HepG2 (cell line): ENCODE measurements around the gene BAIAP3. TPM values are rescaled to one million over a fixed set of nuclear protein-coding genes. Genes with fewer than 3 reads are reported as not detected.
A peak's percentile ranks its signal among the peaks of the same experiment; 100 is the strongest.

Source experiments
- ATAC-seq: fragments of 200-7000 bp; cut with Tn5 transposase; 3 replicates; pipeline ENCODE4 v1.9.1; 2020; ENCODE audit warnings: mild to moderate bottlenecking, moderate library complexity
- BruUV-seq: library from RNA; stranded (reverse); fragments of 400-500 nt; replicated peaks from 2 replicates; lab custom pipeline; 2021; lab: Mats Ljungman, UMichigan
- CTCF ChIA-PET: fragments of 300-600 bp; formaldehyde crosslinking; extraction: SDS; loops from one replicate; lab custom pipeline; 2021; ENCODE audit warnings: low total read pairs, inconsistent platforms, low intra/inter-chr PET ratio; lab: Yijun Ruan, JAX
- POLR2A ChIA-PET: fragments of 350-600 bp; sonication (Branson Sonifier 250); formaldehyde crosslinking; loops from one replicate; lab custom pipeline; 2020; ENCODE audit warnings: antibody characterized with exemption, inconsistent platforms; lab: Yijun Ruan, JAX
- DNase-seq: peaks from one replicate; pipeline ENCODE4 v3.0.0-alpha.2; 2015; ENCODE audit warnings: low spot score
- FAIRE-seq: peaks from 3 replicates; lab custom pipeline; 2011; peaks lifted over from hg19 to GRCh38; lab: Jason Lieb, UNC
- H2AFZ ChIP-seq: one replicate; pipeline ENCODE4 v1.6.1; 2011; ENCODE audit warnings: low read length, inconsistent platforms
- H3K27ac ChIP-seq: fragments of 300-600 bp; 3 replicates; pipeline ENCODE4 v1.8.0; 2011; ENCODE audit warnings: mixed run types, mild to moderate bottlenecking, mixed read lengths, low read length, inconsistent platforms; ENCODE audit not compliant: insufficient read depth; ENCODE audit errors: extremely low read length
- H3K27me3 ChIP-seq, 2 experiments: fragments of 200-600 bp in 1 of 2; 2 replicates in 1 of 2; 3 replicates in 1 of 2; pipeline versions ENCODE4 v1.6.0 to v1.8.0; 2011; ENCODE audit warnings: low read length in 2 of 2, mild to moderate bottlenecking in 2 of 2, moderate library complexity in 2 of 2, inconsistent platforms in 1 of 2; ENCODE audit not compliant: insufficient read depth in 2 of 2, control insufficient read depth in 1 of 2
- H3K36me3 ChIP-seq, 2 experiments: fragments of 200-600 bp in 1 of 2; replicated peaks in 1 of 2; 2 replicates in 1 of 2; 3 replicates in 1 of 2; pipeline versions ENCODE4 v1.5.1 to v1.8.0; 2011; ENCODE audit warnings: low read length in 2 of 2, inconsistent platforms in 1 of 2; ENCODE audit not compliant: insufficient read depth in 2 of 2, control insufficient read depth in 1 of 2
- H3K4me1 ChIP-seq: 2 replicates; pipeline ENCODE4 v1.5.1; 2012; ENCODE audit warnings: low read length, inconsistent platforms; ENCODE audit not compliant: insufficient read depth
- H3K4me2 ChIP-seq: 2 replicates; pipeline ENCODE4 v1.6.0; 2011; ENCODE audit warnings: low read depth, low read length, inconsistent platforms
- H3K4me3 ChIP-seq, 3 experiments: fragments of 200-600 bp in 1 of 3; sonication (generic), shearing (Covaris generic) in 1 of 3; replicated peaks in 1 of 3; 2 replicates each; pipeline ENCODE4 v1.5.1; 2011 to 2016; ENCODE audit warnings: low read length in 3 of 3, inconsistent platforms in 2 of 3, low read depth in 2 of 3, mild to moderate bottlenecking in 2 of 3, control low read depth in 1 of 3, mixed read lengths in 1 of 3; ENCODE audit not compliant: insufficient read depth in 1 of 3
- H3K79me2 ChIP-seq: one replicate; pipeline ENCODE4 v1.6.1; 2011; ENCODE audit warnings: low read length, inconsistent platforms; ENCODE audit not compliant: insufficient read depth
- H3K9ac ChIP-seq: 2 replicates; pipeline ENCODE4 v1.6.0; 2011; ENCODE audit warnings: mild to moderate bottlenecking, low read depth, low read length, inconsistent platforms; ENCODE audit not compliant: insufficient read depth
- H3K9me3 ChIP-seq: 2 replicates; pipeline ENCODE4 v1.5.1; 2012; ENCODE audit warnings: mild to moderate bottlenecking, low read length
- H4K20me1 ChIP-seq: 2 replicates; pipeline ENCODE4 v1.6.0; 2011; ENCODE audit warnings: inconsistent platforms, mild to moderate bottlenecking, low read length, moderate library complexity; ENCODE audit not compliant: insufficient read depth
- AGO2 ChIP-seq: fragments of 200-400 bp; formaldehyde crosslinking; optimal IDR thresholded peaks from 2 replicates; pipeline ENCODE3; 2017; ENCODE audit warnings: mild to moderate bottlenecking, low read depth, low read length, moderate library complexity
- CC2D1A ChIP-seq: sonication (generic); formaldehyde crosslinking; IDR thresholded peaks from 2 replicates; pipeline ENCODE4 v1.8.1; 2023; ENCODE audit warnings: mild to moderate bottlenecking, missing genetic modification reagents
- KLF13 ChIP-seq: sonication (generic); formaldehyde crosslinking; IDR thresholded peaks from 2 replicates; pipeline ENCODE4 v1.4.0; 2020; ENCODE audit warnings: mild to moderate bottlenecking, missing genetic modification reagents
- NCOA1 ChIP-seq: sonication (generic); formaldehyde crosslinking; IDR thresholded peaks from 2 replicates; pipeline ENCODE4 v1.9.0; 2021; ENCODE audit warnings: missing genetic modification reagents
- PATZ1 ChIP-seq: sonication (generic); formaldehyde crosslinking; IDR thresholded peaks from 2 replicates; pipeline ENCODE4 v1.4.0; 2020; ENCODE audit warnings: missing genetic modification reagents
- POLR2G ChIP-seq: fragments of 200-400 bp; formaldehyde crosslinking; IDR thresholded peaks from 2 replicates; pipeline ENCODE4 v1.6.1; 2018; ENCODE audit warnings: mild to moderate bottlenecking, low read depth, low read length, moderate library complexity
- REL ChIP-seq: sonication (generic); formaldehyde crosslinking; conservative IDR thresholded peaks from 2 replicates; pipeline ENCODE4 v1.8.0; 2022; ENCODE audit warnings: mild to moderate bottlenecking, missing genetic modification reagents, moderate library complexity
- STAT5B ChIP-seq: sonication (generic); formaldehyde crosslinking; IDR thresholded peaks from 2 replicates; pipeline ENCODE4 v1.4.0; 2020; ENCODE audit warnings: missing genetic modification reagents
- TARDBP ChIP-seq: sonication (generic); formaldehyde crosslinking; IDR thresholded peaks from 2 replicates; pipeline ENCODE4 v1.8.0; 2022; ENCODE audit warnings: mild to moderate bottlenecking, missing genetic modification reagents
- ZNF121 ChIP-seq: sonication (generic); formaldehyde crosslinking; IDR thresholded peaks from 2 replicates; pipeline ENCODE4 v1.5.0; 2020; ENCODE audit warnings: mild to moderate bottlenecking, missing genetic modification reagents
- ZNF331 ChIP-seq: sonication (generic); formaldehyde crosslinking; IDR thresholded peaks from 2 replicates; pipeline ENCODE4 v1.4.0; 2020; ENCODE audit warnings: missing genetic modification reagents
- ZNF354B ChIP-seq: sonication (generic); formaldehyde crosslinking; IDR thresholded peaks from 2 replicates; pipeline ENCODE4 v1.8.0; 2022; ENCODE audit warnings: mild to moderate bottlenecking, missing genetic modification reagents
- ZNF674 ChIP-seq: sonication (generic); formaldehyde crosslinking; IDR thresholded peaks from 2 replicates; pipeline ENCODE4 v1.5.0; 2020; ENCODE audit warnings: low read depth, mild to moderate bottlenecking, missing genetic modification reagents
- ZNF850 ChIP-seq: sonication (generic); formaldehyde crosslinking; conservative IDR thresholded peaks from 2 replicates; pipeline ENCODE4 v1.9.0; 2021; ENCODE audit warnings: mild to moderate bottlenecking, missing genetic modification reagents
- WGBS: methylation state at CpG from one replicate; pipeline ENCODE4 v1.1.6; 2017; ENCODE audit warnings: low lambda C conversion rate; 5-methylcytosine and 5-hydroxymethylcytosine counted together
- in situ Hi-C: cut with HindIII; loops from 2 replicates; pipeline ENCODE4 v1.10.0; 2017; ENCODE audit warnings: low pct_unique_long_range_greater_than_20kb; ENCODE audit not compliant: extremely low pct_ligation_motif_present
- intact Hi-C: fragments of 100-400 bp; cut with micrococcal nuclease; formaldehyde crosslinking; loops from one replicate; pipeline ENCODE4 v1.10.0; 2022; ENCODE audit not compliant: unreplicated experiment
- polyA plus RNA-seq, 8 experiments: library from polyadenylated mRNA; depleted of rRNA in 3 of 8; stranded (reverse) in 7 of 8; unstranded in 1 of 8; fragments of >200 nt; fragmentation: Illumina TruSeq in 4 of 8; extraction: Trizol in 4 of 8; gene quantifications; 2 replicates each; pipeline versions ENCODE4 v1.2.1 to v1.2.3, GENCODE V29; 2011 to 2016; ENCODE audit warnings: low read depth in 4 of 8, missing spikeins in 1 of 8, mixed read lengths in 1 of 8; ENCODE audit not compliant: insufficient read depth in 1 of 8
- total RNA-seq, 5 experiments: library from RNA; depleted of rRNA; stranded (reverse); fragments of >200 nt; fragmentation: Illumina TruSeq; extraction: Trizol; gene quantifications; 2 replicates each; pipeline ENCODE4 v1.2.3, GENCODE V29; 2016; ENCODE audit warnings: low read depth in 1 of 5

BAIAP3 gene
- total and polyA plus RNA-seq, 2 of the 13 experiments (the other 11 are each of a cell fraction or from before 2014, with no cell fraction given) = 3.2 to 5.7 TPM

DNA sequence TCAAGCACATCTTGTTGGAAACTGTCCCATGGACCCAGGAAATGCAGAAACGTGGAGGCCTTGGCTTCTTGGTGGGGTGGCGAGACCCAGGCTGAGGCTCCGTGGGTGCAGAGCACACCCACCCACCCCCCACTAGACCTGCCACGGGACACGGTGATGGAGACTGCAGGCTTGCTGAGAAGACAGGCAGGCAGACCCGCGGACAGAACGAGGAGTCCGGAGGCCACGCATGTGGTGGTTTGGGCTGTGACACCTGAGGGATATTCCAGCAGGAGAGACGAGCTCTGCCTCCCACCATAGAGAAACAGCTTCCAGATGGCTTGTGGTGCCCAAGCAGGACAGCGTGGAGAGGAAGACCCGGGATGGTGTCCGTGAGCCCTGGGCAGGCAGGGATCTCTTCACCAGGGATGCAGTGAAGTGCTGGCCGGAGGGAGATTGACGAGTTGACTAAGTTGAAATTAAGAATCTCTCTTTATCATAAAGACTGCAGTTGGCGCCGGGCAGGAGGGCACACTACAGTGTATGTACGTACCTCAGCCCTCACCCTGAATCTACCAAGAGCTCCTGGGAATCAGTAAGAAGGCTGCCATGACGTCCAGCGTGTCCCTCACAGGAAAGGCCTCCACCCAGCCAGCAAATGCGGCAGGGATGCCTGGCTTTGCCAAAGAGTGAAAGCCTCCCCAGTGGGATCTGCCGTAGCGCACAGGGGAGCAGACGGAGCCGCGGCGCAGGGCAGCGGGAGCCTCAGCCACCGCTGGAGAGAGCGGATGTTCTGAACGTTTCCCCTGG, 15.8 kb upstream of the BAIAP3 start:
- POLR2A ChIA-PET = interaction anchor here (1.1 kb wide), 1 partner anchor 14 kb away, joined by 3 read pairs; no protein-coding TSS in a partner anchor
- in situ Hi-C loops = no loop called here
- FAIRE-seq = no peak

More for the DNA sequence above, 15.8 kb upstream of the BAIAP3 start:
- no peak overlapping the region for H2AFZ ChIP-seq
- no peak overlapping the region for H3K4me3 ChIP-seq
- intact Hi-C loops = no loop called here
- no peak overlapping the region for H3K4me2 ChIP-seq
- peaks cover 51 to 87% of the 10 kb centered on the region in 2 experiments; a peak in 4 of 5 replicates for H3K36me3 ChIP-seq
- no peak for ATAC-seq
- H3K4me1 ChIP-seq = peaks cover 4% of the 10 kb centered on the region; the same call in 1 of the 2 replicates
- peaks cover 28% of the 10 kb centered on the region for H4K20me1 ChIP-seq
- 98% methylated on average over 25 of the region's 32 CpGs for WGBS
- CTCF ChIA-PET = no interaction called here
- BruUV-seq = no TSS peak
- no peak overlapping the region for H3K9ac ChIP-seq
- no peaks in the 10 kb centered on the region for H3K27me3 ChIP-seq
- no peak overlapping the region for H3K27ac ChIP-seq
- no peak for TF ChIP-seq NCOA1 (CRISPR knock-in tag)
- no peak for TF ChIP-seq ZNF121
- TF ChIP-seq ZNF850 (CRISPR knock-in tag) = no peak
- TF ChIP-seq ZNF331 (CRISPR knock-in tag) = no peak
- TF ChIP-seq PATZ1 (CRISPR knock-in tag) = no peak
- TF ChIP-seq TARDBP (CRISPR knock-in tag) = no peak
- TF ChIP-seq STAT5B (CRISPR knock-in tag) = no peak
- TF ChIP-seq KLF13 (CRISPR knock-in tag) = no peak
- TF ChIP-seq POLR2G = peak; percentile 47; the same call in 1 of the 2 replicates
- no peak for TF ChIP-seq REL
- peak; percentile 86 for TF ChIP-seq AGO2
- no peak for TF ChIP-seq CC2D1A (CRISPR knock-in tag)
- no peak for TF ChIP-seq ZNF354B
- TF ChIP-seq ZNF674 (CRISPR knock-in tag) = no peak
- no peaks in the 10 kb centered on the region for H3K9me3 ChIP-seq
- H3K79me2 ChIP-seq = peaks cover 35% of the 10 kb centered on the region
- DNase-seq = no peak
